GM23338 (cell line): ENCODE data around the gene HS3ST1. TPM values are rescaled to one million over a fixed set of nuclear protein-coding genes. Genes with fewer than 3 reads are reported as not detected.

Source experiments
- ATAC-seq: fragments of 200-7000 bp; cut with Tn5 transposase; 3 replicates; pipeline ENCODE4 v1.9.1; 2020
- DNase-seq: peaks from one replicate; pipeline ENCODE4 v3.0.0-alpha.2; 2015; ENCODE audit warnings: low spot score
- H2AFZ ChIP-seq: fragments of 200-600 bp; sonication (generic); 2 replicates; pipeline ENCODE4 v1.8.0; 2016; ENCODE audit warnings: antibody characterized with exemption, mild to moderate bottlenecking, moderate library complexity
- H3F3A ChIP-seq: fragments of 200-600 bp; sonication (generic); replicated peaks from 2 replicates; pipeline ENCODE4 v1.8.0; 2017; ENCODE audit warnings: antibody characterized with exemption, mixed run types, low read depth
- H3K27ac ChIP-seq: fragments of 200-600 bp; sonication (generic); 2 replicates; pipeline ENCODE4 v1.6.1; 2016; ENCODE audit warnings: low read depth
- H3K27me3 ChIP-seq: fragments of 200-600 bp; sonication (generic); 2 replicates; pipeline ENCODE4 v1.8.0; 2016; ENCODE audit warnings: mild to moderate bottlenecking, mixed run types, moderate library complexity; ENCODE audit not compliant: insufficient read depth
- H3K36me3 ChIP-seq: fragments of 200-600 bp; sonication (generic); 2 replicates; pipeline ENCODE4 v1.8.0; 2016; ENCODE audit warnings: mild to moderate bottlenecking; ENCODE audit not compliant: insufficient read depth
- H3K4me1 ChIP-seq: fragments of 200-600 bp; sonication (generic); 2 replicates; pipeline ENCODE4 v1.8.0; 2016; ENCODE audit warnings: mild to moderate bottlenecking, moderate library complexity; ENCODE audit not compliant: insufficient read depth
- H3K4me2 ChIP-seq: fragments of 200-600 bp; sonication (generic); 2 replicates; pipeline ENCODE4 v1.7.1; 2017; ENCODE audit warnings: mixed run types
- H3K4me3 ChIP-seq: fragments of 200-600 bp; sonication (generic); 2 replicates; pipeline ENCODE4 v1.6.1; 2016; ENCODE audit warnings: mixed run types
- H3K79me2 ChIP-seq: fragments of 200-600 bp; sonication (generic); replicated peaks from 2 replicates; pipeline ENCODE4 v1.8.0; 2017; ENCODE audit warnings: mild to moderate bottlenecking; ENCODE audit not compliant: insufficient read depth
- H3K9me2 ChIP-seq: fragments of 200-600 bp; sonication (generic); 2 replicates; pipeline ENCODE4 v1.8.0; 2017; ENCODE audit not compliant: insufficient read depth
- H4K20me1 ChIP-seq: fragments of 200-600 bp; sonication (generic); replicated peaks from 2 replicates; pipeline ENCODE4 v1.8.0; 2017; ENCODE audit warnings: mild to moderate bottlenecking; ENCODE audit not compliant: insufficient read depth
- H3K27ac Mint-ChIP-seq: 2 replicates; pipeline ENCODE4 v1.8.0; 2020; ENCODE audit warnings: inconsistent platforms, mild to moderate bottlenecking, moderate library complexity, mixed read lengths
- H3K27me3 Mint-ChIP-seq: 3 replicates; pipeline ENCODE4 v1.8.0; 2022; ENCODE audit warnings: low read depth, mild to moderate bottlenecking, moderate library complexity, mixed read lengths, inconsistent platforms; ENCODE audit not compliant: insufficient read depth, poor library complexity
- H3K36me3 Mint-ChIP-seq: 3 replicates; pipeline ENCODE4 v1.8.0; 2021; ENCODE audit warnings: low read depth, mild to moderate bottlenecking, inconsistent platforms, moderate library complexity, mixed read lengths
- H3K4me1 Mint-ChIP-seq: 3 replicates; pipeline ENCODE4 v1.8.0; 2020; ENCODE audit warnings: mild to moderate bottlenecking, inconsistent platforms, mixed read lengths
- H3K4me3 Mint-ChIP-seq: 3 replicates; pipeline ENCODE4 v1.8.0; 2021; ENCODE audit warnings: moderate library complexity, mild to moderate bottlenecking, inconsistent platforms, mixed read lengths
- H3K9me3 Mint-ChIP-seq: 3 replicates; pipeline ENCODE4 v1.8.0; 2020; ENCODE audit warnings: moderate library complexity, mild to moderate bottlenecking, inconsistent platforms, mixed read lengths
- EZH2 ChIP-seq: fragments of 200-600 bp; sonication (generic); IDR thresholded peaks from one replicate; pipeline ENCODE4 v1.8.0; 2017; ENCODE audit warnings: antibody characterized with exemption, mild to moderate bottlenecking, low read depth; ENCODE audit not compliant: unreplicated experiment
- JUNB ChIP-seq: IDR thresholded peaks from one replicate; pipeline ENCODE4 v1.6.1; 2016; ENCODE audit warnings: antibody characterized with exemption; ENCODE audit not compliant: unreplicated experiment
- STAT1 ChIP-seq: IDR thresholded peaks from one replicate; pipeline ENCODE4 v1.6.1; 2016; ENCODE audit warnings: antibody characterized with exemption; ENCODE audit not compliant: unreplicated experiment
- ZNF331 ChIP-seq: fragments of 250-450 bp; sonication (Bioruptor Pico); IDR thresholded peaks from 2 replicates; pipeline ENCODE4 v1.5.0; 2020; ENCODE audit warnings: low read depth, mild to moderate bottlenecking, moderate library complexity
- polyA plus RNA-seq: library from polyadenylated mRNA; unstranded; fragments of >200 nt; fragmentation: Nextera tagmentation; extraction: Ambion mirVana; gene quantifications from 2 replicates; pipeline ENCODE4 v1.2.1, GENCODE V29; 2016
- total RNA-seq: library from RNA; depleted of rRNA; stranded (reverse); fragments of >200 nt; shearing (Covaris generic); gene quantifications from 2 replicates; pipeline ENCODE4 v1.2.3, GENCODE V29; 2014
- TF ChIP-seq, protein P1 (sequence below), 2 experiments: fragments of 200-600 bp in 1 of 2; sonication (generic) in 1 of 2; conservative IDR thresholded peaks; 2 replicates each; pipeline versions ENCODE4 v1.5.1 to v1.6.1; 2016 to 2017; ENCODE audit warnings: antibody characterized with exemption in 2 of 2, low read depth in 2 of 2, mild to moderate bottlenecking in 2 of 2, moderate library complexity in 1 of 2
- TF ChIP-seq, protein P2 (sequence below): fragments of 250-450 bp; sonication (Bioruptor Pico); IDR thresholded peaks from 2 replicates; pipeline ENCODE4 v1.5.0; 2020; ENCODE audit warnings: mild to moderate bottlenecking, moderate library complexity
- TF ChIP-seq, protein P3 (sequence below): IDR thresholded peaks from one replicate; pipeline ENCODE4 v1.6.1; 2018; ENCODE audit warnings: antibody characterized with exemption; ENCODE audit not compliant: unreplicated experiment
- TF ChIP-seq, protein P4 (sequence below): IDR thresholded peaks from 2 replicates; pipeline ENCODE4 v1.6.1; 2016; ENCODE audit warnings: antibody characterized with exemption

Gene HS3ST1
- total and polyA plus RNA-seq, 2 experiments from 2014 or later = 0.94 to 1.3 TPM

DNA sequence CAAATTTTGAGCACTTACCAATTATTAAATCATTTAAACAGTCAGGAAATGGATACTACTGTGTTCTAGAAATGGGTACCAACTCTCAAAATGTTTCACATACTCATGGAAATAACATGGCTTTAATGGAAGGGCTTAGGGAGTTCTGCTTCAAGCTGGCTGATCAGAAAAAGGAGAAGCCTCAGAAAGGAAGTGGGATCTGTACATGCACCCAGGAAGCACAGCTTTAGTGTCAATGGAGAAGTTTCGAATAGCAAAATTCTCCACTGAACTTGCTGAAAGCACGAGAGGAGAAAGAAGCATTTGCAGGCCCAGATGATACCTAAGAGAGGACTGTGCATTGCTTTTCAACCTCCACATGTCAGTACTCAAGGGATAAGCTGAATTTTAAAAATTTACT is 11.1 kb upstream of the HS3ST1 start:
- Histone ChIP-seq H3K27ac (no peak overlapping the region), H3K36me3 (no peaks in the 10 kb centered on the region), H3K4me3 (no peak overlapping the region), H3K4me1 (0 out of 2 replicates have a peak, but pooled peaks cover 7% of the 10 kb centered on the region), H4K20me1 (no peaks in the 10 kb centered on the region), H3K79me2 (no peaks in the 10 kb centered on the region), H3F3A (no peaks in the 10 kb centered on the region), H3K4me2 (no peak overlapping the region), H3K27me3 (no peaks in the 10 kb centered on the region), H3K9me2 (peaks cover 7% of the 10 kb centered on the region; the same call in 1 of the 2 replicates), H2AFZ (no peak overlapping the region)
- H3K4me1 Mint-ChIP-seq = peaks cover 12% of the 10 kb centered on the region
- H3K9me3 Mint-ChIP-seq = no peaks in the 10 kb centered on the region
- H3K27ac Mint-ChIP-seq = no peak overlapping the region
- peaks cover 2% of the 10 kb centered on the region for H3K27me3 Mint-ChIP-seq
- DNase-seq = no peak
- ATAC-seq = no peak
- TF ChIP-seq, protein P1, sequence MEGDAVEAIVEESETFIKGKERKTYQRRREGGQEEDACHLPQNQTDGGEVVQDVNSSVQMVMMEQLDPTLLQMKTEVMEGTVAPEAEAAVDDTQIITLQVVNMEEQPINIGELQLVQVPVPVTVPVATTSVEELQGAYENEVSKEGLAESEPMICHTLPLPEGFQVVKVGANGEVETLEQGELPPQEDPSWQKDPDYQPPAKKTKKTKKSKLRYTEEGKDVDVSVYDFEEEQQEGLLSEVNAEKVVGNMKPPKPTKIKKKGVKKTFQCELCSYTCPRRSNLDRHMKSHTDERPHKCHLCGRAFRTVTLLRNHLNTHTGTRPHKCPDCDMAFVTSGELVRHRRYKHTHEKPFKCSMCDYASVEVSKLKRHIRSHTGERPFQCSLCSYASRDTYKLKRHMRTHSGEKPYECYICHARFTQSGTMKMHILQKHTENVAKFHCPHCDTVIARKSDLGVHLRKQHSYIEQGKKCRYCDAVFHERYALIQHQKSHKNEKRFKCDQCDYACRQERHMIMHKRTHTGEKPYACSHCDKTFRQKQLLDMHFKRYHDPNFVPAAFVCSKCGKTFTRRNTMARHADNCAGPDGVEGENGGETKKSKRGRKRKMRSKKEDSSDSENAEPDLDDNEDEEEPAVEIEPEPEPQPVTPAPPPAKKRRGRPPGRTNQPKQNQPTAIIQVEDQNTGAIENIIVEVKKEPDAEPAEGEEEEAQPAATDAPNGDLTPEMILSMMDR (conservative IDR thresholded peaks at IDR 0.05; ENCODE audit: low read depth in 2 of 2) = no peak
- TF ChIP-seq JUNB (no peak), EZH2 (no peak), ZNF331 (CRISPR knock-in tag) (no peak), STAT1 (no peak)
- TF ChIP-seq, protein P2, sequence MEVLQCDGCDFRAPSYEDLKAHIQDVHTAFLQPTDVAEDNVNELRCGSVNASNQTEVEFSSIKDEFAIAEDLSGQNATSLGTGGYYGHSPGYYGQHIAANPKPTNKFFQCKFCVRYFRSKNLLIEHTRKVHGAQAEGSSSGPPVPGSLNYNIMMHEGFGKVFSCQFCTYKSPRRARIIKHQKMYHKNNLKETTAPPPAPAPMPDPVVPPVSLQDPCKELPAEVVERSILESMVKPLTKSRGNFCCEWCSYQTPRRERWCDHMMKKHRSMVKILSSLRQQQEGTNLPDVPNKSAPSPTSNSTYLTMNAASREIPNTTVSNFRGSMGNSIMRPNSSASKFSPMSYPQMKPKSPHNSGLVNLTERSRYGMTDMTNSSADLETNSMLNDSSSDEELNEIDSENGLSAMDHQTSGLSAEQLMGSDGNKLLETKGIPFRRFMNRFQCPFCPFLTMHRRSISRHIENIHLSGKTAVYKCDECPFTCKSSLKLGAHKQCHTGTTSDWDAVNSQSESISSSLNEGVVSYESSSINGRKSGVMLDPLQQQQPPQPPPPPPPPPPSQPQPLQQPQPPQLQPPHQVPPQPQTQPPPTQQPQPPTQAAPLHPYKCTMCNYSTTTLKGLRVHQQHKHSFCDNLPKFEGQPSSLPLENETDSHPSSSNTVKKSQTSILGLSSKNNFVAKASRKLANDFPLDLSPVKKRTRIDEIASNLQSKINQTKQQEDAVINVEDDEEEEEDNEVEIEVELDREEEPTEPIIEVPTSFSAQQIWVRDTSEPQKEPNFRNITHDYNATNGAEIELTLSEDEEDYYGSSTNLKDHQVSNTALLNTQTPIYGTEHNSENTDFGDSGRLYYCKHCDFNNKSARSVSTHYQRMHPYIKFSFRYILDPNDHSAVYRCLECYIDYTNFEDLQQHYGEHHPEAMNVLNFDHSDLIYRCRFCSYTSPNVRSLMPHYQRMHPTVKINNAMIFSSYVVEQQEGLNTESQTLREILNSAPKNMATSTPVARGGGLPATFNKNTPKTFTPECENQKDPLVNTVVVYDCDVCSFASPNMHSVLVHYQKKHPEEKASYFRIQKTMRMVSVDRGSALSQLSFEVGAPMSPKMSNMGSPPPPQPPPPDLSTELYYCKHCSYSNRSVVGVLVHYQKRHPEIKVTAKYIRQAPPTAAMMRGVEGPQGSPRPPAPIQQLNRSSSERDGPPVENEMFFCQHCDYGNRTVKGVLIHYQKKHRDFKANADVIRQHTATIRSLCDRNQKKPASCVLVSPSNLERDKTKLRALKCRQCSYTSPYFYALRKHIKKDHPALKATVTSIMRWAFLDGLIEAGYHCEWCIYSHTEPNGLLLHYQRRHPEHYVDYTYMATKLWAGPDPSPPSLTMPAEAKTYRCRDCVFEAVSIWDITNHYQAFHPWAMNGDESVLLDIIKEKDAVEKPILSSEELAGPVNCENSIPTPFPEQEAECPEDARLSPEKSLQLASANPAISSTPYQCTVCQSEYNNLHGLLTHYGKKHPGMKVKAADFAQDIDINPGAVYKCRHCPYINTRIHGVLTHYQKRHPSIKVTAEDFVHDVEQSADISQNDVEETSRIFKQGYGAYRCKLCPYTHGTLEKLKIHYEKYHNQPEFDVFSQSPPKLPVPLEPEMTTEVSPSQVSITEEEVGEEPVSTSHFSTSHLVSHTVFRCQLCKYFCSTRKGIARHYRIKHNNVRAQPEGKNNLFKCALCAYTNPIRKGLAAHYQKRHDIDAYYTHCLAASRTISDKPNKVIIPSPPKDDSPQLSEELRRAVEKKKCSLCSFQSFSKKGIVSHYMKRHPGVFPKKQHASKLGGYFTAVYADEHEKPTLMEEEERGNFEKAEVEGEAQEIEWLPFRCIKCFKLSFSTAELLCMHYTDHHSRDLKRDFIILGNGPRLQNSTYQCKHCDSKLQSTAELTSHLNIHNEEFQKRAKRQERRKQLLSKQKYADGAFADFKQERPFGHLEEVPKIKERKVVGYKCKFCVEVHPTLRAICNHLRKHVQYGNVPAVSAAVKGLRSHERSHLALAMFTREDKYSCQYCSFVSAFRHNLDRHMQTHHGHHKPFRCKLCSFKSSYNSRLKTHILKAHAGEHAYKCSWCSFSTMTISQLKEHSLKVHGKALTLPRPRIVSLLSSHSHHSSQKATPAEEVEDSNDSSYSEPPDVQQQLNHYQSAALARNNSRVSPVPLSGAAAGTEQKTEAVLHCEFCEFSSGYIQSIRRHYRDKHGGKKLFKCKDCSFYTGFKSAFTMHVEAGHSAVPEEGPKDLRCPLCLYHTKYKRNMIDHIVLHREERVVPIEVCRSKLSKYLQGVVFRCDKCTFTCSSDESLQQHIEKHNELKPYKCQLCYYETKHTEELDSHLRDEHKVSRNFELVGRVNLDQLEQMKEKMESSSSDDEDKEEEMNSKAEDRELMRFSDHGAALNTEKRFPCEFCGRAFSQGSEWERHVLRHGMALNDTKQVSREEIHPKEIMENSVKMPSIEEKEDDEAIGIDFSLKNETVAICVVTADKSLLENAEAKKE (CRISPR knock-in tag) = no peak
- TF ChIP-seq, protein P3, sequence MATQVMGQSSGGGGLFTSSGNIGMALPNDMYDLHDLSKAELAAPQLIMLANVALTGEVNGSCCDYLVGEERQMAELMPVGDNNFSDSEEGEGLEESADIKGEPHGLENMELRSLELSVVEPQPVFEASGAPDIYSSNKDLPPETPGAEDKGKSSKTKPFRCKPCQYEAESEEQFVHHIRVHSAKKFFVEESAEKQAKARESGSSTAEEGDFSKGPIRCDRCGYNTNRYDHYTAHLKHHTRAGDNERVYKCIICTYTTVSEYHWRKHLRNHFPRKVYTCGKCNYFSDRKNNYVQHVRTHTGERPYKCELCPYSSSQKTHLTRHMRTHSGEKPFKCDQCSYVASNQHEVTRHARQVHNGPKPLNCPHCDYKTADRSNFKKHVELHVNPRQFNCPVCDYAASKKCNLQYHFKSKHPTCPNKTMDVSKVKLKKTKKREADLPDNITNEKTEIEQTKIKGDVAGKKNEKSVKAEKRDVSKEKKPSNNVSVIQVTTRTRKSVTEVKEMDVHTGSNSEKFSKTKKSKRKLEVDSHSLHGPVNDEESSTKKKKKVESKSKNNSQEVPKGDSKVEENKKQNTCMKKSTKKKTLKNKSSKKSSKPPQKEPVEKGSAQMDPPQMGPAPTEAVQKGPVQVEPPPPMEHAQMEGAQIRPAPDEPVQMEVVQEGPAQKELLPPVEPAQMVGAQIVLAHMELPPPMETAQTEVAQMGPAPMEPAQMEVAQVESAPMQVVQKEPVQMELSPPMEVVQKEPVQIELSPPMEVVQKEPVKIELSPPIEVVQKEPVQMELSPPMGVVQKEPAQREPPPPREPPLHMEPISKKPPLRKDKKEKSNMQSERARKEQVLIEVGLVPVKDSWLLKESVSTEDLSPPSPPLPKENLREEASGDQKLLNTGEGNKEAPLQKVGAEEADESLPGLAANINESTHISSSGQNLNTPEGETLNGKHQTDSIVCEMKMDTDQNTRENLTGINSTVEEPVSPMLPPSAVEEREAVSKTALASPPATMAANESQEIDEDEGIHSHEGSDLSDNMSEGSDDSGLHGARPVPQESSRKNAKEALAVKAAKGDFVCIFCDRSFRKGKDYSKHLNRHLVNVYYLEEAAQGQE = no peak
- TF ChIP-seq, protein P4, sequence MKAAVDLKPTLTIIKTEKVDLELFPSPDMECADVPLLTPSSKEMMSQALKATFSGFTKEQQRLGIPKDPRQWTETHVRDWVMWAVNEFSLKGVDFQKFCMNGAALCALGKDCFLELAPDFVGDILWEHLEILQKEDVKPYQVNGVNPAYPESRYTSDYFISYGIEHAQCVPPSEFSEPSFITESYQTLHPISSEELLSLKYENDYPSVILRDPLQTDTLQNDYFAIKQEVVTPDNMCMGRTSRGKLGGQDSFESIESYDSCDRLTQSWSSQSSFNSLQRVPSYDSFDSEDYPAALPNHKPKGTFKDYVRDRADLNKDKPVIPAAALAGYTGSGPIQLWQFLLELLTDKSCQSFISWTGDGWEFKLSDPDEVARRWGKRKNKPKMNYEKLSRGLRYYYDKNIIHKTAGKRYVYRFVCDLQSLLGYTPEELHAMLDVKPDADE = no peak
- H3K4me3 Mint-ChIP-seq = no peak overlapping the region
- no peaks in the 10 kb centered on the region for H3K36me3 Mint-ChIP-seq
